NCI-H1694 (cell line): ENCODE data around the gene SET.

Experiments
- DNase-seq: peaks from one replicate; lab custom pipeline; 2025; lab: John Stamatoyannopoulos, UW

Gene SET

GRCh38 chr9:128729766-128730517 is 40.9 kb downstream of the SET start:
- DNase-seq = no peak

- DNase-seq = no peak
These were observed 42.1 kb downstream of the SET start for GRCh38 chr9:128731093-128731492.

- DNase-seq = no peak
These were observed 42.7 kb downstream of the SET start for GRCh38 chr9:128731691-128732090.

GRCh38 chr9:128732576-128732975 is 43.6 kb downstream of the SET start:
- DNase-seq = no peak

- DNase-seq = peak; percentile 92
These were observed 44.2 kb downstream of the SET start for GRCh38 chr9:128733256-128733655.

- DNase-seq = no peak
These were observed 46.4 kb downstream of the SET start for GRCh38 chr9:128735373-128735772.

- no peak for DNase-seq
These were observed 53.4 kb downstream of the SET start for GRCh38 chr9:128742401-128742800.

- DNase-seq = no peak
These were observed 54.4 kb downstream of the SET start for GRCh38 chr9:128743421-128743820.
